Measurements from ENCODE around the gene ST6GAL1. TPM values are rescaled to one million over a fixed set of nuclear protein-coding genes. Genes with fewer than 3 reads are reported as not detected.

ST6GAL1 gene
- total and polyA plus RNA-seq, 2 of the 8 experiments (the other 6 are each of a cell fraction or from before 2014, with no cell fraction given): 62.8 to 80.9 TPM

DNA sequence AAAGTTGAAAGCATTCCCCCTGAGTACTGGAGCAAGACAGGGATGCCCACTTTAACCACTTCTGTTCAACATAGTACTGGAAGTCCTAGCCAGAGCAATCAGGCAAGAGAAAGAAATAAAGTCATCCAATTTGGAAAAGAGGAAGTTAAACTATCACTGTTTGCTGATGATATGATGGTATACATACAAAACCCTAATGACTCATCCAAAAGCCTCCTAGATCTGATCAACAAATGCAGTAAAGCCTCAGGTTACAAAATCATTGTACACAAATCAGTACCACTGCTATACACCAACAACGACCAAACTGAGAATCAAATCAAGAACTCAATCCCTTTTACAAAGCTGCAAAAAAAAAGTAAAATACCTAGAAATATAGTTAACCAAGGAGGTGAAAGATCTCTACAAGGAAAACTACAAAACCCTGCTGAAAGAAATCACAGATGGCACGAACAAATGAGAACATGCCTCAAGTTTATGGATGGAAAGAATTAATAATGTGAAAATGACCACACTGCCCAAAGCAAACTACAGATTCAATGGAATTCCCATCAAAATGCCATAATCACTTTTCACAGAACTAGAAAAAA is 168.7 kb downstream of the ST6GAL1 start:
- Histone ChIP-seq H3K23ac (ENCODE audit: insufficient read length) (no peak overlapping the region), H3K79me2 (ENCODE audit: control insufficient read depth in 1 of 2, insufficient read depth in 2 of 2, low read length in 2 of 2) (no peaks in the 10 kb centered on the region; a peak in 1 of 4 replicates), H2BK12ac (ENCODE audit: low read depth, low read length) (no peak overlapping the region), H3K27me3 (replicated peaks in 1 of 4; ENCODE audit: control insufficient read depth in 3 of 4, extremely low read depth in 1 of 4, insufficient read depth in 3 of 4, low read length in 3 of 4) (no peaks in the 10 kb centered on the region), H3K23me2 (ENCODE audit: low read depth, low read length) (no peaks in the 10 kb centered on the region), H3K14ac (ENCODE audit: insufficient read length) (no peak overlapping the region), H4K5ac (ENCODE audit: insufficient read length, low read depth, low read length) (no peak overlapping the region), H3K56ac (replicated peaks; ENCODE audit: insufficient read length, low read depth, low read length) (no peak overlapping the region), H3K4me1 (replicated peaks in 1 of 4; ENCODE audit: control insufficient read depth in 3 of 4, insufficient read depth in 4 of 4, low read length in 3 of 4) (peaks cover 0 to 2% (median 1%) of the 10 kb centered on the region in 4 experiments; a peak in 3 of 7 replicates), H3K9me3 (ENCODE audit: insufficient read depth in 2 of 2, low read depth in 1 of 2, low read length in 1 of 2) (no peaks in the 10 kb centered on the region), H2BK20ac (ENCODE audit: low read length) (no peak overlapping the region), H2AFZ (ENCODE audit: low read length) (no peak overlapping the region), H2AK5ac (ENCODE audit: low read depth, low read length) (no peak overlapping the region), H4K91ac (replicated peaks; ENCODE audit: insufficient read length, low read length) (no peak overlapping the region), H3K18ac (ENCODE audit: extremely low read depth, low read length) (no peak overlapping the region), H4K8ac (ENCODE audit: extremely low read depth, insufficient read depth, low read length) (no peak overlapping the region), H3K4ac (replicated peaks; ENCODE audit: insufficient read length, low read depth, low read length) (no peak overlapping the region), H4K20me1 (replicated peaks in 1 of 2; ENCODE audit: control insufficient read depth in 1 of 2, insufficient read depth in 2 of 2, low read length in 2 of 2) (no peaks in the 10 kb centered on the region), H3K4me3 (ENCODE audit: extremely low read depth in 1 of 4, insufficient read depth in 2 of 4, low read depth in 3 of 4, low read length in 4 of 4) (no peak overlapping the region), H3K36me3 (ENCODE audit: control insufficient read depth in 2 of 4, insufficient read depth in 4 of 4, low read length in 3 of 4) (no peaks in the 10 kb centered on the region), H2BK5ac (ENCODE audit: low read depth, low read length) (no peak overlapping the region), H3K27ac (ENCODE audit: low read depth, low read length) (no peak overlapping the region), H3K79me1 (ENCODE audit: low read depth, low read length) (no peaks in the 10 kb centered on the region), H2BK15ac (ENCODE audit: low read length) (no peak overlapping the region), H2BK120ac (replicated peaks; ENCODE audit: low read depth, low read length) (no peak overlapping the region), H3K4me2 (ENCODE audit: insufficient read depth in 1 of 2, low read depth in 2 of 2, low read length in 2 of 2) (no peak overlapping the region), H3K9ac (replicated peaks in 1 of 4; ENCODE audit: extremely low read depth in 1 of 4, low read depth in 3 of 4, low read length in 3 of 4) (no peak overlapping the region)
- POLR2A ChIA-PET (ENCODE audit: partially characterized antibody): no interaction called here
- 83% methylated on average over 2 of the region's 2 CpGs; no CpG with 5 or more reads in 1 of the 2 experiments for WGBS, 2 experiments (ENCODE audit: extremely low coverage in 1 of 2, insufficient coverage in 1 of 2, insufficient read length in 1 of 2, insufficient replicate concordance in 2 of 2, low coverage in 1 of 2, low lambda C conversion rate in 2 of 2, missing lambda C conversion rate in 1 of 2)
- FAIRE-seq (no peak), DNase-seq (ENCODE audit: low read depth in 1 of 2, low spot score in 2 of 2) (no peak)
- TF ChIP-seq SIX5 (IDR thresholded peaks at IDR 0.05; ENCODE audit: low read depth, low read length) (no peak), EZH2 (IDR thresholded peaks at IDR 0.05; ENCODE audit: low read depth, low read length, severe bottlenecking) (no peak), HDAC6 (IDR thresholded peaks at IDR 0.05; ENCODE audit: low read depth, low read length) (no peak), FOSL1 (IDR thresholded peaks at IDR 0.05; ENCODE audit: insufficient read depth, low read depth, low read length) (no peak), RXRA (IDR thresholded peaks at IDR 0.05; ENCODE audit: insufficient read depth, low read depth, low read length) (no peak), SUZ12 (IDR thresholded peaks at IDR 0.05; ENCODE audit: low read length) (no peak), RAD21 (IDR thresholded peaks at IDR 0.05 in 1 of 2, conservative IDR thresholded peaks at IDR 0.05 in 1 of 2; ENCODE audit: low read depth in 2 of 2, low read length in 2 of 2) (no peak), YY1 (IDR thresholded peaks at IDR 0.05; ENCODE audit: low read depth, low read length) (no peak), RBBP5 (IDR thresholded peaks at IDR 0.05; ENCODE audit: borderline replicate concordance, low read depth, low read length) (no peak)
- TF ChIP-seq, protein P1, sequence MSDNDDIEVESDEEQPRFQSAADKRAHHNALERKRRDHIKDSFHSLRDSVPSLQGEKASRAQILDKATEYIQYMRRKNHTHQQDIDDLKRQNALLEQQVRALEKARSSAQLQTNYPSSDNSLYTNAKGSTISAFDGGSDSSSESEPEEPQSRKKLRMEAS (IDR thresholded peaks at IDR 0.05): no peak
- CTCF ChIA-PET (ENCODE audit: partially characterized antibody): no interaction called here

Measured in H1 (cell line).